HepG2 (cell line): Measurements from ENCODE around the gene PIP4K2B. TPM values are rescaled to one million over a fixed set of nuclear protein-coding genes. Genes with fewer than 3 reads are reported as not detected.

Experiments
- EP300 ChIP-seq, 3 experiments: sonication (generic) in 1 of 3; formaldehyde crosslinking in 1 of 3; IDR thresholded peaks; 2 replicates each; pipeline versions ENCODE4 v1.5.1 to v1.6.1; 2011 to 2020; ENCODE audit warnings: low read depth in 2 of 3, low read length in 2 of 3, borderline replicate concordance in 1 of 3, improper control_type of control experiment in 1 of 3, mild to moderate bottlenecking in 1 of 3, missing genetic modification reagents in 1 of 3, moderate library complexity in 1 of 3
- FOXM1 ChIP-seq: sonication (generic); formaldehyde crosslinking; IDR thresholded peaks from 2 replicates; pipeline ENCODE4 v1.5.0; 2020; ENCODE audit warnings: missing genetic modification reagents
- GATAD2A ChIP-seq: IDR thresholded peaks from 2 replicates; pipeline ENCODE4 v1.6.1; 2016
- IRF2 ChIP-seq: IDR thresholded peaks from 2 replicates; pipeline ENCODE4 v1.6.1; 2018; ENCODE audit warnings: missing genetic modification reagents, missing compliant biosample characterization
- MAF1 ChIP-seq: sonication (generic); formaldehyde crosslinking; IDR thresholded peaks from 2 replicates; pipeline ENCODE4 v1.5.0; 2020; ENCODE audit warnings: missing genetic modification reagents, borderline replicate concordance
- MBD4 ChIP-seq: IDR thresholded peaks from 2 replicates; pipeline ENCODE4 v1.6.1; 2012; ENCODE audit warnings: low read length, inconsistent platforms, borderline replicate concordance
- NFYB ChIP-seq: sonication (generic); formaldehyde crosslinking; IDR thresholded peaks from 2 replicates; pipeline ENCODE4 v1.4.0; 2020; ENCODE audit warnings: missing genetic modification reagents
- REPIN1 ChIP-seq: sonication (generic); formaldehyde crosslinking; IDR thresholded peaks from 2 replicates; pipeline ENCODE4 v1.8.0; 2022; ENCODE audit warnings: missing genetic modification reagents, low read depth, mild to moderate bottlenecking, borderline replicate concordance
- THAP8 ChIP-seq: sonication (generic); formaldehyde crosslinking; IDR thresholded peaks from 2 replicates; pipeline ENCODE4 v1.5.1; 2020; ENCODE audit warnings: missing genetic modification reagents, mild to moderate bottlenecking, borderline replicate concordance
- ZFP90 ChIP-seq: sonication (generic); formaldehyde crosslinking; IDR thresholded peaks from 2 replicates; pipeline ENCODE4 v1.8.0; 2022; ENCODE audit warnings: missing genetic modification reagents, mild to moderate bottlenecking, inconsistent platforms, borderline replicate concordance
- ZNF292 ChIP-seq: sonication (generic); formaldehyde crosslinking; IDR thresholded peaks from 2 replicates; pipeline ENCODE4 v1.8.1; 2022; ENCODE audit warnings: mild to moderate bottlenecking, low read depth, missing genetic modification reagents, borderline replicate concordance
- ZNF550 ChIP-seq: sonication (generic); formaldehyde crosslinking; IDR thresholded peaks from 2 replicates; pipeline ENCODE4 v1.4.0; 2020; ENCODE audit warnings: mild to moderate bottlenecking, missing genetic modification reagents, borderline replicate concordance
- ZNF746 ChIP-seq: sonication (generic); formaldehyde crosslinking; IDR thresholded peaks from 2 replicates; pipeline ENCODE4 v1.8.0; 2022; ENCODE audit warnings: mild to moderate bottlenecking, missing genetic modification reagents
- ZNF891 ChIP-seq: sonication (generic); formaldehyde crosslinking; IDR thresholded peaks from 2 replicates; pipeline ENCODE4 v1.5.0; 2020; ENCODE audit warnings: mild to moderate bottlenecking, missing genetic modification reagents
- polyA plus RNA-seq, 8 experiments: library from polyadenylated mRNA; depleted of rRNA in 3 of 8; stranded (reverse) in 7 of 8; unstranded in 1 of 8; fragments of >200 nt; fragmentation: Illumina TruSeq in 4 of 8; extraction: Trizol in 4 of 8; gene quantifications; 2 replicates each; pipeline versions ENCODE4 v1.2.1 to v1.2.3, GENCODE V29; 2011 to 2016; ENCODE audit warnings: low read depth in 4 of 8, missing spikeins in 1 of 8, mixed read lengths in 1 of 8; ENCODE audit not compliant: insufficient read depth in 1 of 8
- total RNA-seq, 5 experiments: library from RNA; depleted of rRNA; stranded (reverse); fragments of >200 nt; fragmentation: Illumina TruSeq; extraction: Trizol; gene quantifications; 2 replicates each; pipeline ENCODE4 v1.2.3, GENCODE V29; 2016; ENCODE audit warnings: low read depth in 1 of 5
- TF ChIP-seq, protein P1 (sequence below): sonication (generic); formaldehyde crosslinking; IDR thresholded peaks from 2 replicates; pipeline ENCODE4 v1.8.0; 2023; ENCODE audit warnings: mild to moderate bottlenecking, missing genetic modification reagents
- TF ChIP-seq, protein P2 (sequence below): sonication (generic); formaldehyde crosslinking; IDR thresholded peaks from 2 replicates; pipeline ENCODE4 v1.5.0; 2020; ENCODE audit warnings: missing genetic modification reagents
- TF ChIP-seq, protein P3 (sequence below): sonication (generic); formaldehyde crosslinking; IDR thresholded peaks from 2 replicates; pipeline ENCODE4 v1.5.0; 2020; ENCODE audit warnings: missing genetic modification reagents
- TF ChIP-seq, protein P4 (sequence below): sonication (generic); formaldehyde crosslinking; IDR thresholded peaks from 2 replicates; pipeline ENCODE4 v1.4.0; 2020; ENCODE audit warnings: missing genetic modification reagents
- TF ChIP-seq, protein P5 (sequence below): sonication (generic); formaldehyde crosslinking; IDR thresholded peaks from 2 replicates; pipeline ENCODE4 v1.4.0; 2020; ENCODE audit warnings: missing genetic modification reagents
- TF ChIP-seq, protein P6 (sequence below): sonication (generic); formaldehyde crosslinking; IDR thresholded peaks from 2 replicates; pipeline ENCODE4 v1.5.0; 2020; ENCODE audit warnings: mild to moderate bottlenecking, missing genetic modification reagents

PIP4K2B gene
- total and polyA plus RNA-seq, 2 of the 13 experiments (the other 11 are each of a cell fraction or from before 2014, with no cell fraction given), result 20.4 to 54.0 TPM

DNA sequence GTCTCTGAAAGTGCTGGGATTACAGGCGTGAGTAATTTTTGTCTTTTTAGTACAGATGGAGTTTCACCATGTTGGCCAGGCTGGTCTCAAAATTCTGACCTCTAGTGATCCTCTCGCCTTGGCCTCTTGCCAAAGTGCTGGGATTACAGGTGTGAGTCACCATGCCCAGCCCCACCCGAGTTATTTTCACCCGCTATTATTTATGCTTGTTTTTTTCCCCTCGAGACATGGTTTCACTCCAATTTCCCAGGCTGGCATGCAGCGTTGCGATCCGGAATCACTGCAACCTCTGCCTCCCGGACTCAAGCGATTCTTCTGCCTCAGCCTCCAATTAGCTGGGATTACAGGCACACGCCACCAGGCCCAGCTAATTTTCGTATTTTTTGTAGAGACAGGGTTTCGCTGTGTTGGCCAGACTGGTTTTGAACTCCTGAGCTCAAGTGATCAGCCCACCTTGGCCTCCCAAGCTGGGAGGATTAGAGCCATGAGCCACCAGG, 45.0 kb upstream of the PIP4K2B start (continued):
- TF ChIP-seq, protein P1, sequence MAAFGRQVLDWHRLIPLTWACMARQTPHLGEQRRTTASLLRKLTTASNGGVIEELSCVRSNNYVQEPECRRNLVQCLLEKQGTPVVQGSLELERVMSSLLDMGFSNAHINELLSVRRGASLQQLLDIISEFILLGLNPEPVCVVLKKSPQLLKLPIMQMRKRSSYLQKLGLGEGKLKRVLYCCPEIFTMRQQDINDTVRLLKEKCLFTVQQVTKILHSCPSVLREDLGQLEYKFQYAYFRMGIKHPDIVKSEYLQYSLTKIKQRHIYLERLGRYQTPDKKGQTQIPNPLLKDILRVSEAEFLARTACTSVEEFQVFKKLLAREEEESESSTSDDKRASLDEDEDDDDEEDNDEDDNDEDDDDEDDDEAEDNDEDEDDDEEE (CRISPR knock-in tag), result no peak
- 0 out of 2 replicates have a peak, but pooled peaks have one; percentile 43 for TF ChIP-seq ZNF891
- no peak for TF ChIP-seq IRF2 (CRISPR knock-in tag)
- TF ChIP-seq REPIN1 (CRISPR knock-in tag), result 0 out of 2 replicates have a peak, but pooled peaks have one; percentile 19
- TF ChIP-seq, protein P2, sequence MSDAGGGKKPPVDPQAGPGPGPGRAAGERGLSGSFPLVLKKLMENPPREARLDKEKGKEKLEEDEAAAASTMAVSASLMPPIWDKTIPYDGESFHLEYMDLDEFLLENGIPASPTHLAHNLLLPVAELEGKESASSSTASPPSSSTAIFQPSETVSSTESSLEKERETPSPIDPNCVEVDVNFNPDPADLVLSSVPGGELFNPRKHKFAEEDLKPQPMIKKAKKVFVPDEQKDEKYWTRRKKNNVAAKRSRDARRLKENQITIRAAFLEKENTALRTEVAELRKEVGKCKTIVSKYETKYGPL (CRISPR knock-in tag), result no peak
- TF ChIP-seq ZNF292 (CRISPR knock-in tag), result 0 out of 2 replicates have a peak, but pooled peaks have one; percentile 37
- TF ChIP-seq EP300 (IDR thresholded peaks at IDR 0.05; ENCODE audit: low read depth in 2 of 2, low read length in 2 of 2), result peak in 1 of 2 experiments; percentile 8; a peak in 1 of 4 replicates
- TF ChIP-seq EP300 (CRISPR knock-in tag; IDR thresholded peaks at IDR 0.05; ENCODE audit: borderline replicate concordance), result no peak
- TF ChIP-seq, protein P3, sequence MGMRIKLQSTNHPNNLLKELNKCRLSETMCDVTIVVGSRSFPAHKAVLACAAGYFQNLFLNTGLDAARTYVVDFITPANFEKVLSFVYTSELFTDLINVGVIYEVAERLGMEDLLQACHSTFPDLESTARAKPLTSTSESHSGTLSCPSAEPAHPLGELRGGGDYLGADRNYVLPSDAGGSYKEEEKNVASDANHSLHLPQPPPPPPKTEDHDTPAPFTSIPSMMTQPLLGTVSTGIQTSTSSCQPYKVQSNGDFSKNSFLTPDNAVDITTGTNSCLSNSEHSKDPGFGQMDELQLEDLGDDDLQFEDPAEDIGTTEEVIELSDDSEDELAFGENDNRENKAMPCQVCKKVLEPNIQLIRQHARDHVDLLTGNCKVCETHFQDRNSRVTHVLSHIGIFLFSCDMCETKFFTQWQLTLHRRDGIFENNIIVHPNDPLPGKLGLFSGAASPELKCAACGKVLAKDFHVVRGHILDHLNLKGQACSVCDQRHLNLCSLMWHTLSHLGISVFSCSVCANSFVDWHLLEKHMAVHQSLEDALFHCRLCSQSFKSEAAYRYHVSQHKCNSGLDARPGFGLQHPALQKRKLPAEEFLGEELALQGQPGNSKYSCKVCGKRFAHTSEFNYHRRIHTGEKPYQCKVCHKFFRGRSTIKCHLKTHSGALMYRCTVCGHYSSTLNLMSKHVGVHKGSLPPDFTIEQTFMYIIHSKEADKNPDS (CRISPR knock-in tag), result no peak
- no peak for TF ChIP-seq ZNF746 (CRISPR knock-in tag)
- TF ChIP-seq THAP8 (CRISPR knock-in tag), result no peak
- TF ChIP-seq, protein P4, sequence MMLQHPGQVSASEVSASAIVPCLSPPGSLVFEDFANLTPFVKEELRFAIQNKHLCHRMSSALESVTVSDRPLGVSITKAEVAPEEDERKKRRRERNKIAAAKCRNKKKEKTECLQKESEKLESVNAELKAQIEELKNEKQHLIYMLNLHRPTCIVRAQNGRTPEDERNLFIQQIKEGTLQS (CRISPR knock-in tag), result no peak
- no peak for TF ChIP-seq ZNF550 (CRISPR knock-in tag)
- TF ChIP-seq MBD4, result no peak
- no peak for TF ChIP-seq ZFP90 (CRISPR knock-in tag)
- TF ChIP-seq MAF1, result no peak
- peak; percentile 32; the same call in 1 of the 2 replicates for TF ChIP-seq GATAD2A (CRISPR knock-in tag)
- TF ChIP-seq FOXM1 (CRISPR knock-in tag), result no peak
- 0 out of 2 replicates have a peak, but pooled peaks have one; percentile 23 for TF ChIP-seq NFYB
- TF ChIP-seq, protein P5, sequence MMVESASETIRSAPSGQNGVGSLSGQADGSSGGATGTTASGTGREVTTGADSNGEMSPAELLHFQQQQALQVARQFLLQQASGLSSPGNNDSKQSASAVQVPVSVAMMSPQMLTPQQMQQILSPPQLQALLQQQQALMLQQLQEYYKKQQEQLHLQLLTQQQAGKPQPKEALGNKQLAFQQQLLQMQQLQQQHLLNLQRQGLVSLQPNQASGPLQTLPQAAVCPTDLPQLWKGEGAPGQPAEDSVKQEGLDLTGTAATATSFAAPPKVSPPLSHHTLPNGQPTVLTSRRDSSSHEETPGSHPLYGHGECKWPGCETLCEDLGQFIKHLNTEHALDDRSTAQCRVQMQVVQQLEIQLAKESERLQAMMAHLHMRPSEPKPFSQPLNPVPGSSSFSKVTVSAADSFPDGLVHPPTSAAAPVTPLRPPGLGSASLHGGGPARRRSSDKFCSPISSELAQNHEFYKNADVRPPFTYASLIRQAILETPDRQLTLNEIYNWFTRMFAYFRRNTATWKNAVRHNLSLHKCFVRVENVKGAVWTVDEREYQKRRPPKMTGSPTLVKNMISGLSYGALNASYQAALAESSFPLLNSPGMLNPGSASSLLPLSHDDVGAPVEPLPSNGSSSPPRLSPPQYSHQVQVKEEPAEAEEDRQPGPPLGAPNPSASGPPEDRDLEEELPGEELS (CRISPR knock-in tag), result peak; percentile 16; the same call in 1 of the 2 replicates
- TF ChIP-seq, protein P6, sequence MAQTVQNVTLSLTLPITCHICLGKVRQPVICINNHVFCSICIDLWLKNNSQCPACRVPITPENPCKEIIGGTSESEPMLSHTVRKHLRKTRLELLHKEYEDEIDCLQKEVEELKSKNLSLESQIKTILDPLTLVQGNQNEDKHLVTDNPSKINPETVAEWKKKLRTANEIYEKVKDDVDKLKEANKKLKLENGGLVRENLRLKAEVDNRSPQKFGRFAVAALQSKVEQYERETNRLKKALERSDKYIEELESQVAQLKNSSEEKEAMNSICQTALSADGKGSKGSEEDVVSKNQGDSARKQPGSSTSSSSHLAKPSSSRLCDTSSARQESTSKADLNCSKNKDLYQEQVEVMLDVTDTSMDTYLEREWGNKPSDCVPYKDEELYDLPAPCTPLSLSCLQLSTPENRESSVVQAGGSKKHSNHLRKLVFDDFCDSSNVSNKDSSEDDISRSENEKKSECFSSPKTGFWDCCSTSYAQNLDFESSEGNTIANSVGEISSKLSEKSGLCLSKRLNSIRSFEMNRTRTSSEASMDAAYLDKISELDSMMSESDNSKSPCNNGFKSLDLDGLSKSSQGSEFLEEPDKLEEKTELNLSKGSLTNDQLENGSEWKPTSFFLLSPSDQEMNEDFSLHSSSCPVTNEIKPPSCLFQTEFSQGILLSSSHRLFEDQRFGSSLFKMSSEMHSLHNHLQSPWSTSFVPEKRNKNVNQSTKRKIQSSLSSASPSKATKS (CRISPR knock-in tag), result no peak
